Mesendoderm (in vitro differentiated cells): ENCODE data around the gene HOXB5.

ENCODE experiments used
- DNase-seq: peaks from one replicate; pipeline ENCODE4 v3.0.0; 2013
- H2AK5ac ChIP-seq: 2 replicates; pipeline ENCODE4 v1.6.1; 2013; ENCODE audit warnings: low read length, inconsistent platforms
- H2BK120ac ChIP-seq: 2 replicates; pipeline ENCODE4 v1.6.1; 2013; ENCODE audit warnings: low read depth, mild to moderate bottlenecking, low read length, moderate library complexity, mixed read lengths
- H2BK15ac ChIP-seq: replicated peaks from 2 replicates; pipeline ENCODE4 v1.6.1; 2013; ENCODE audit warnings: low read depth, mild to moderate bottlenecking, moderate library complexity
- H2BK5ac ChIP-seq: 2 replicates; pipeline ENCODE4 v1.6.1; 2013; ENCODE audit warnings: low read length, inconsistent platforms
- H3K18ac ChIP-seq: 2 replicates; pipeline ENCODE4 v1.6.1; 2013; ENCODE audit warnings: mild to moderate bottlenecking, low read length, mixed read lengths
- H3K23ac ChIP-seq: one replicate; pipeline ENCODE4 v1.6.1; 2013; ENCODE audit warnings: low read length
- H3K27ac ChIP-seq: 2 replicates; pipeline ENCODE4 v1.5.1; 2013; ENCODE audit warnings: low read depth, mild to moderate bottlenecking, inconsistent platforms, low read length, moderate library complexity
- H3K27me3 ChIP-seq: 2 replicates; pipeline ENCODE4 v1.6.1; 2013; ENCODE audit warnings: low read length, control low read depth, mild to moderate bottlenecking, inconsistent platforms; ENCODE audit not compliant: insufficient read depth, poor library complexity
- H3K36me3 ChIP-seq: 2 replicates; pipeline ENCODE4 v1.6.1; 2013; ENCODE audit warnings: low read length, inconsistent platforms; ENCODE audit not compliant: control insufficient read depth, insufficient read depth
- H3K4ac ChIP-seq: one replicate; pipeline ENCODE4 v1.6.1; 2013; ENCODE audit warnings: low read depth, mild to moderate bottlenecking, low read length, moderate library complexity
- H3K4me1 ChIP-seq: 2 replicates; pipeline ENCODE4 v1.6.1; 2013; ENCODE audit warnings: low read depth, low read length, inconsistent platforms; ENCODE audit not compliant: control insufficient read depth
- H3K4me2 ChIP-seq: 2 replicates; pipeline ENCODE4 v1.6.1; 2013; ENCODE audit warnings: low read length
- H3K4me3 ChIP-seq: 2 replicates; pipeline ENCODE4 v1.5.1; 2013; ENCODE audit warnings: mild to moderate bottlenecking, low read length
- H3K56ac ChIP-seq: one replicate; pipeline ENCODE4 v1.6.1; 2013; ENCODE audit warnings: low read length
- H3K79me1 ChIP-seq: 2 replicates; pipeline ENCODE4 v1.6.1; 2013; ENCODE audit warnings: low read length, inconsistent platforms
- H3K79me2 ChIP-seq: 2 replicates; pipeline ENCODE4 v1.6.1; 2013; ENCODE audit warnings: mild to moderate bottlenecking, low read length; ENCODE audit not compliant: control insufficient read depth, insufficient read depth
- H3K9ac ChIP-seq: 2 replicates; pipeline ENCODE4 v1.6.1; 2013; ENCODE audit warnings: low read length, inconsistent platforms
- H4K5ac ChIP-seq: one replicate; pipeline ENCODE4 v1.6.1; 2013; ENCODE audit warnings: low read length
- H4K8ac ChIP-seq: one replicate; pipeline ENCODE4 v1.6.1; 2013; ENCODE audit warnings: low read depth, mild to moderate bottlenecking, control low read depth, low read length, moderate library complexity
- WGBS: extraction: QIAGEN DNeasy Blood & Tissue Kit; methylation state at CpG from one replicate; pipeline ENCODE4 v1.1.7; 2013; ENCODE audit warnings: low lambda C conversion rate, missing lambda C conversion rate; ENCODE audit not compliant: insufficient coverage; ENCODE audit errors: extremely low coverage; 5-methylcytosine and 5-hydroxymethylcytosine counted together

Gene HOXB5

DNA sequence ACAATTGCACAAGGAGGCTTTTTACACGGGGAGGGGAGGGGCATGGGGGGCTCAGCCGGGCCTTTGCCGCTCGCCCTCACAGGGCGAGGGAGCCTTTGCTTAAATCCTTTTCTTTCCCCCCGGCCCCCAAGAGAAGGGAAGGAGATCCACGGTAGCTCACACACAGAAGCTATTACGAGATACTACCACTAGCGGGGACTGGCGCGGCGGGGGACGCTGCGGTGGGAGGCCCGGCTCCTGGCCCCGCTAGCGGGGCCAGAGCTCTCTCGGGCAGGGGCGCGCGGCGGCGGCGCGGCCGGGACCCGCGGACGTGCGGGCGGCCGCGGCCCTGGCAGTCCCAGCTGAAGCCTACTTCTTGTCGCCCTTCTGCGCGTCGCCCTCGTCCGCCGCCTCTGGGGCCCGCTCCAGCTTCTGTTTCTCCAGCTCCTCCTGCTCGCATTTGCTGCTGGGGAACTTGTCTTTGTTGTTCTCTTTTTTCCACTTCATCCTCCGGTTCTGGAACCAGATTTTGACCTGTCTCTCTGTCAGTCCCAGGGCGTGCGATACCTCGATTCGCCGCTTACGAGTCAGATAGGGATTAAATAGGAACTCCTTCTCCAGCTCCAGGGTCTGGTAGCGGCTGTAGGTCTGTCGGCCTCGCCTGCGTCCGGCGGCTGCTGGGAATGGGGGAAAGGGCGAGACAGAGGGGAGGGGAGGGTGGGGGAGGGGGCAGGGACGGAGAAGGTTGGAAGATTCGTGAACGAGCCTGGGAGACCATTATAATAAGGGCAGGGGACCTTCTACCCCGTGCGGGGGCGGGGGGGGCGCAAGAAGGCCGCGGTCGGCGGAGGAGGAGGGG lies 19.5 kb upstream of the HOXB5 start:
- no peak overlapping the region for H3K56ac ChIP-seq
- no peak overlapping the region for H3K4me3 ChIP-seq
- no peak overlapping the region for H3K23ac ChIP-seq
- no peaks in the 10 kb centered on the region for H3K79me1 ChIP-seq
- H2BK120ac ChIP-seq: no peak overlapping the region
- H3K79me2 ChIP-seq: no peaks in the 10 kb centered on the region
- peaks cover 89% of the 10 kb centered on the region for H3K27me3 ChIP-seq
- peak; percentile 76 for DNase-seq
- H4K8ac ChIP-seq: no peak overlapping the region
- H3K18ac ChIP-seq: no peak overlapping the region
- H3K27ac ChIP-seq: no peak overlapping the region
- no peak overlapping the region for H3K9ac ChIP-seq
- no peaks in the 10 kb centered on the region for H3K4me1 ChIP-seq
- no peak overlapping the region for H4K5ac ChIP-seq
- H2BK15ac ChIP-seq: no peak overlapping the region
- H3K4me2 ChIP-seq: peak overlapping the region; percentile 9
- no peak overlapping the region for H2AK5ac ChIP-seq
- H3K36me3 ChIP-seq: no peaks in the 10 kb centered on the region
- H2BK5ac ChIP-seq: no peak overlapping the region
- WGBS: no CpG with 5 or more reads among the region's 67 CpGs
- no peak overlapping the region for H3K4ac ChIP-seq

DNA sequence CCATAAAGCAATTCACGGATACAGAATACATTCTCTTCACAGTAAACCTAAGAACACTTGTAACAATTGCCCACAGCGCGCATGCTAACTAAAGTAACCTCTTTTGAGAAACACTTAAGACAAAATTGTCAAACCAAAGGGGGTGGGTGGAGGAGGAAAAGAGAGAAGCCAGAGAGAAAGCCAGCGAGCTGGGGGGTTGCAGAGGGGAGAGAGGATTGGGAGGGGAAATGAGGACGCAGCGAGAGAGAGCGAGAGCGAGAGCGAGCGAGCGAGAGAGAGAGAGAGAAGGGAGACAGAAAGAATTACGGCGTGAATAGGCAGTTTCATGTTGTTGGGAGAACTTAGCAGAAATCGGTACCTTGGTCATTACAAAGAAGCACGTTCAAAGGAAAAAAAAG lies 18.9 kb upstream of the HOXB5 start:
- H3K4me3 ChIP-seq: no peak overlapping the region
- H3K27me3 ChIP-seq: peaks cover 89% of the 10 kb centered on the region
- DNase-seq: no peak
- H2AK5ac ChIP-seq: no peak overlapping the region
- no peaks in the 10 kb centered on the region for H3K79me2 ChIP-seq
- H3K36me3 ChIP-seq: no peaks in the 10 kb centered on the region
- no peak overlapping the region for H3K56ac ChIP-seq
- H2BK5ac ChIP-seq: no peak overlapping the region
- H4K8ac ChIP-seq: no peak overlapping the region
- H2BK15ac ChIP-seq: no peak overlapping the region
- H4K5ac ChIP-seq: no peak overlapping the region
- H3K27ac ChIP-seq: no peak overlapping the region
- H3K4me1 ChIP-seq: no peaks in the 10 kb centered on the region
- WGBS: no CpG with 5 or more reads among the region's 15 CpGs
- no peak overlapping the region for H3K18ac ChIP-seq
- no peak overlapping the region for H2BK120ac ChIP-seq
- peak overlapping the region; percentile 20 for H3K4me2 ChIP-seq
- no peak overlapping the region for H3K4ac ChIP-seq
- no peak overlapping the region for H3K23ac ChIP-seq
- H3K79me1 ChIP-seq: no peaks in the 10 kb centered on the region
- H3K9ac ChIP-seq: no peak overlapping the region

GRCh38 chr17:48611681-48612455 lies 18.3 kb upstream of the HOXB5 start:
- H3K23ac ChIP-seq: no peak overlapping the region
- H3K79me2 ChIP-seq: no peaks in the 10 kb centered on the region
- H2AK5ac ChIP-seq: no peak overlapping the region
- no peak overlapping the region for H2BK5ac ChIP-seq
- H4K5ac ChIP-seq: no peak overlapping the region
- H4K8ac ChIP-seq: no peak overlapping the region
- no peak overlapping the region for H3K18ac ChIP-seq
- H2BK15ac ChIP-seq: no peak overlapping the region
- no peaks in the 10 kb centered on the region for H3K79me1 ChIP-seq
- no peak overlapping the region for H3K4ac ChIP-seq
- no peaks in the 10 kb centered on the region for H3K4me1 ChIP-seq
- H3K4me3 ChIP-seq: no peak overlapping the region
- no CpG with 5 or more reads among the region's 36 CpGs for WGBS
- H3K27ac ChIP-seq: no peak overlapping the region
- H3K9ac ChIP-seq: no peak overlapping the region
- DNase-seq: no peak
- no peak overlapping the region for H3K56ac ChIP-seq
- no peak overlapping the region for H3K4me2 ChIP-seq
- H3K27me3 ChIP-seq: peaks cover 87% of the 10 kb centered on the region
- no peak overlapping the region for H2BK120ac ChIP-seq
- H3K36me3 ChIP-seq: no peaks in the 10 kb centered on the region

GRCh38 chr17:48611213-48611612 lies 17.6 kb upstream of the HOXB5 start:
- H3K27me3 ChIP-seq: peaks cover 87% of the 10 kb centered on the region

GRCh38 chr17:48610282-48611211 lies 17.0 kb upstream of the HOXB5 start, which contains the start of gene HOXB7:
Gene HOXB7, minus strand, starts transcription at chr17:48611017. Its CDS starts 99 bp downstream, at chr17:48610918.
- peak within 1 kb of the TSS; percentile 52 for H3K4me2 ChIP-seq
- no peak for DNase-seq
- H3K27ac ChIP-seq: no peak within 1 kb of the TSS
- H3K4me1 ChIP-seq: no peaks in the 10 kb centered on the region
- no peak within 1 kb of the TSS for H3K4ac ChIP-seq
- no peak within 1 kb of the TSS for H4K5ac ChIP-seq
- no peak within 1 kb of the TSS for H2AK5ac ChIP-seq
- peak within 1 kb of the TSS; percentile 67 for H3K56ac ChIP-seq
- no peak within 1 kb of the TSS for H3K18ac ChIP-seq
- H3K23ac ChIP-seq: no peak within 1 kb of the TSS
- no peak within 1 kb of the TSS for H2BK120ac ChIP-seq
- H3K79me1 ChIP-seq: no peaks in the 10 kb centered on the region
- H4K8ac ChIP-seq: no peak within 1 kb of the TSS
- peaks cover 86% of the 10 kb centered on the region for H3K27me3 ChIP-seq
- no peaks in the 10 kb centered on the region for H3K36me3 ChIP-seq
- H2BK5ac ChIP-seq: no peak within 1 kb of the TSS
- H3K4me3 ChIP-seq: no peak within 1 kb of the TSS
- peak within 1 kb of the TSS; percentile 29 for H3K9ac ChIP-seq
- H3K79me2 ChIP-seq: no peaks in the 10 kb centered on the region
- H2BK15ac ChIP-seq: no peak within 1 kb of the TSS
- no CpG with 5 or more reads among the region's 79 CpGs for WGBS

More at GRCh38 chr17:48611213-48611612, 17.6 kb upstream of the HOXB5 start:
- H2BK15ac ChIP-seq: no peak overlapping the region
- no peak overlapping the region for H2BK120ac ChIP-seq
- no peak overlapping the region for H2BK5ac ChIP-seq
- H3K4ac ChIP-seq: no peak overlapping the region
- no peaks in the 10 kb centered on the region for H3K79me2 ChIP-seq
- H3K18ac ChIP-seq: no peak overlapping the region
- peak overlapping the region; percentile 52 for H3K4me2 ChIP-seq
- no peak overlapping the region for H3K9ac ChIP-seq
- no peak overlapping the region for H4K5ac ChIP-seq
- H3K56ac ChIP-seq: no peak overlapping the region
- no peaks in the 10 kb centered on the region for H3K79me1 ChIP-seq
- no peak overlapping the region for H3K4me3 ChIP-seq
- no peak overlapping the region for H2AK5ac ChIP-seq
- no peak for DNase-seq
- H3K23ac ChIP-seq: no peak overlapping the region
- H3K4me1 ChIP-seq: no peaks in the 10 kb centered on the region
- WGBS: no CpG with 5 or more reads among the region's 22 CpGs
- H3K36me3 ChIP-seq: no peaks in the 10 kb centered on the region
- H4K8ac ChIP-seq: no peak overlapping the region
- no peak overlapping the region for H3K27ac ChIP-seq
